ENCODE data around the gene BPIFB2. TPM values are rescaled to one million over a fixed set of nuclear protein-coding genes. Genes with fewer than 3 reads are reported as not detected.

BPIFB2 gene
- total and polyA plus RNA-seq, 7 donors: not detected

GRCh38 chr20:33037456-33037855 lies 30.0 kb downstream of the BPIFB2 start:
- ATAC-seq (no peak), DNase-seq (peak in 1 of 2 donors; percentile 28)
- peaks cover 0 to 3% (median 2%) of the 10 kb centered on the region in 3 donors for H3K27me3 ChIP-seq (ENCODE audit: insufficient read depth in 3 of 3, low read length in 2 of 3)
- H3K36me3 ChIP-seq (ENCODE audit: insufficient read depth in 1 of 2, low read depth in 1 of 2): no peaks in the 10 kb centered on the region
- intact Hi-C loops (cut with DNase I): no loop called here
- H3K9me3 ChIP-seq: no peaks in the 10 kb centered on the region
- no peak for TF ChIP-seq CTCF (IDR thresholded peaks at IDR 0.05)
- 32 to 34% (median 32%) methylated on average over 5 of the region's 5 CpGs for WGBS, 3 donors
- H3K27ac ChIP-seq: no peak overlapping the region
- no peaks in the 10 kb centered on the region for H3K4me1 ChIP-seq
- H3K4me3 ChIP-seq: no peak overlapping the region

- no peaks in the 10 kb centered on the region for H3K4me1 ChIP-seq
Observed at GRCh38 chr20:33038243-33038642, 30.7 kb downstream of the BPIFB2 start.

GRCh38 chr20:33042430-33042829 lies 34.9 kb downstream of the BPIFB2 start:
- H3K36me3 ChIP-seq (ENCODE audit: insufficient read depth in 1 of 2, low read depth in 1 of 2): no peaks in the 10 kb centered on the region
- intact Hi-C loops (cut with DNase I): no loop called here
- H3K4me1 ChIP-seq: no peaks in the 10 kb centered on the region
- 83 to 90% (median 83%) methylated on average over 3 of the region's 3 CpGs for WGBS, 3 donors
- H3K27me3 ChIP-seq (ENCODE audit: insufficient read depth in 3 of 3, low read length in 2 of 3): peaks cover 0 to 2% (median 2%) of the 10 kb centered on the region in 3 donors
- DNase-seq (peak in 1 of 2 donors; percentile 6), ATAC-seq (no peak)
- H3K4me3 ChIP-seq: no peak overlapping the region
- H3K27ac ChIP-seq: no peak overlapping the region
- TF ChIP-seq CTCF (IDR thresholded peaks at IDR 0.05): no peak
- peaks cover 8% of the 10 kb centered on the region for H3K9me3 ChIP-seq

More at GRCh38 chr20:33038243-33038642, 30.7 kb downstream of the BPIFB2 start:
- no peak for TF ChIP-seq CTCF (IDR thresholded peaks at IDR 0.05)
- Histone ChIP-seq H3K4me3 (no peak overlapping the region), H3K9me3 (no peaks in the 10 kb centered on the region), H3K27me3 (ENCODE audit: insufficient read depth in 3 of 3, low read length in 2 of 3) (peaks cover 0 to 2% (median 2%) of the 10 kb centered on the region in 3 donors), H3K36me3 (ENCODE audit: insufficient read depth in 1 of 2, low read depth in 1 of 2) (no peaks in the 10 kb centered on the region), H3K27ac (no peak overlapping the region)
- WGBS, 3 donors: 90 to 97% (median 92%) methylated on average over 4 of the region's 4 CpGs
- intact Hi-C loops (cut with DNase I): no loop called here
- ATAC-seq (no peak), DNase-seq (no peak)

GRCh38 chr20:33042983-33043730 lies 35.7 kb downstream of the BPIFB2 start:
- Histone ChIP-seq H3K27me3 (ENCODE audit: insufficient read depth in 3 of 3, low read length in 2 of 3) (peaks cover 0 to 2% (median 2%) of the 10 kb centered on the region in 3 donors), H3K4me3 (no peak overlapping the region), H3K27ac (no peak overlapping the region), H3K4me1 (no peaks in the 10 kb centered on the region), H3K9me3 (peaks cover 8% of the 10 kb centered on the region), H3K36me3 (ENCODE audit: insufficient read depth in 1 of 2, low read depth in 1 of 2) (no peaks in the 10 kb centered on the region)
- ATAC-seq (no peak), DNase-seq (peak in 1 of 2 donors; percentile 1)
- intact Hi-C loops (cut with DNase I): no loop called here
- no peak for TF ChIP-seq CTCF (IDR thresholded peaks at IDR 0.05)
- 62 to 77% (median 75%) methylated on average over 2 of the region's 2 CpGs for whole genome bisulfite sequencing, 3 donors
